ENCODE results near the gene MANSC1.

GRCh38 chr12:12286441-12286840 lies 63.6 kb downstream of the MANSC1 start:
- TF ChIP-seq CTCF (IDR thresholded peaks at IDR 0.05): no peak
- TF ChIP-seq POLR2A (IDR thresholded peaks at IDR 0.05): no peak

Data from uterus (tissue), 2 donors.